Activated CD8-positive, alpha-beta memory T cell treated with anti-CD3 and anti-CD28 coated beads, Interleukin-2, amount 50 U/mL, for 24 hours (primary cell): Measurements from ENCODE around the gene F3.
"Not testable (repeated sequence)": the region's sequence is repeated elsewhere in the genome, so short reads cannot be mapped to it uniquely, and the experiment has no call there.

Experiments
- DNase-seq: peaks from one replicate; pipeline ENCODE4 v3.0.0-alpha.2; 2020; ENCODE audit errors: extremely low read depth

The F3 gene

GRCh38 chr1:94541246-94542087 is at the start of gene F3:
Gene F3, minus strand, starts transcription at chr1:94541759. Its CDS starts 123 bp downstream, at chr1:94541636.
- DNase-seq: peak; percentile 48

DNA sequence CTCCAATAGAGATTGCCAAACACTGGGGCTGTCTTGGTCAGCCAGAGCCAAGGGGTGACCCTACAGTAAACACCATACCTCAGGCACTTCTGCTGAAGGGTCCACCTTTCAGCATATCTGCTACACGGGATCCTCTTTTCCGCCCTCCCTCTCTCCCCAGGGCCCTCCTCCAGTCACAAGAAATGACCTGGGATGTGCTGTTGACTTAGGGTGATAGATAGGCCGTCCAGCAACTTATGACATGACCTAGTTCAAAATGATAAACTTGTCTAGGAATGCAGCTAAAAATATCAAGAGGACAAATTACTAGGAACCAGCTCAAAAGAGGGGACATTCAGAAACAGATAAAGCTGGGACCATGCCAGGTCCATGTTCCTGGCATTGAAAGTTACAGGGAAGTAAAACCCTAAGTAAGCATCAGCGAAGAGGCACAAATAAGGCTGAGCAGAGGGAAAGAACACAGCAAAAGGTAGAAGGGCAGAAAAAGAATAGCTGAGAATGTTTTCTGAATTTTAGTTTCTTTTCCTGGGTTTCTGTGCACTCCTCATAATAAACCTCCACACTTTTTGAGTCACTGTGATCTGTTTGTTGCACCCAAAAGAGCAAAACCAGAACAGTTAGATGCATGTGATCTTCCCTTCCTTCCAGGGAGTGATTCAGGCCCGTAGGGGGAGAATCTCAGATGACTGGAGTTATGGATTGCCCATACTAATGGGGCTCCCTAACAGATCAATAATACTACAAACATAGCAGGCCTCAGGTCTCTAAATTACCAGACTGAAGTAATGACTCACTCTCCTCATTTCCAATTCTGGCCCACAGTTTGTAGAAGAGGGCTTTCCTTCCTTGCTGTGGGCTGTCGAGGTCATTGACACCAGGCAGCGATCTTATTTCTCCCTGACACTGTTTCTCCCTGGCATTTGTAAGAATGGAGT is 48.9 kb upstream of the F3 start:
- no peak for DNase-seq

DNA sequence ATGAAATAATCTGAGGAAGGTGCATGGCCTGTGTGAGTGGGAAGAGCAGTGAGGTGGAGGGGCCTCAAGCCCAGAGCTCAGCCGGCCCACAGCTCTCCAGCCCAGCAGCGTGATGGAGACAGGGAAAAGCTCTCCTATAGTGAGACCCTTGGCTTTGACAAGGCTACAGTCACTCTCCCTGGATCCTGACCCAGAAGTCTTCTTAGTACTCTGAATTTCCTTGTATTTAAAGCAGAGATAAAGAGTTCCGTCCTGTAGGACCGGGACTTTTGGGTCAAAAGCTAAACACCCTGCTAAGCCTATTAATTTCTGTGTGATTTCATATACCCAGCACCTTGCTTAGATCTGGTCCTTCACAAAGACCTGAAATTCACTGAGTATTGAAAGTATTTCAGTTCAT is 48.2 kb upstream of the F3 start:
- no peak for DNase-seq

- no peak for DNase-seq
These were observed 41.0 kb upstream of the F3 start for GRCh38 chr1:94582565-94582964.

DNA sequence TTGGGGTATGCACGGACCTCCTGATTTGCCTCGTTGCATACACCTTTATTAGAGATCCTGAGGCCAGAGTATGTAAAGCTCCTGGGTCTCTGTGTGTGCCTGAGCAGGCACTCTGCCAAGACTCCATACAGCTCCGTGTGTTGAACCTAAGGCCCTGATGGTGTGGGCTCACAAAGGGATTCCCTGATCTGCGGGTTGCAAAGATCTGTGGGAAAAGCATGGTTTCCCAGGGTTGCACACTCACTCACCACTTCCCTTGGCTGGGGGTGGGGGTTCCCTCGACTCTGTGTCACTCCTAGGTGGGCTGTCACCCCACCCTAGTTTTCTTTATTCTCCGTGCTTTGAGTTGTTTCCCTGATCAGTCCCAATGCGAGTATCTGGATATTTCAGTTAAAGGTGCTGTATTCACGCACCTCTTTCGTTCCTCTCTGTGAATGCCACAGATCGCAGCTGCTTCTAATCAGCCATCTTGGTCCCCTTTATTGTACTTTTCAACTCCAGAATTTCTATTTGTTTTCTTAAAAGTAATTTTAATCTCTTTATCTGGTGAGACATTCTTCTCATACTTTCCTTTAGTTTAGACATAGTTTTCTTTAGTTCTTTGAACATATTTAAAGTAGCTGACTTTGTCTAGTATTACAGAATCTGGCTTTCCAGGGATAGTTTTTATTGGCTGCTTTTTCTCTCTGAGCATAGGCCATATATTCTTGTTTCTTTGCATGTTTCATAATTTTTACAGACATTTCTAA is 39.0 kb upstream of the F3 start:
- DNase-seq: no peak

GRCh38 chr1:94579876-94580294 is 38.3 kb upstream of the F3 start:
- no peak for DNase-seq

DNA sequence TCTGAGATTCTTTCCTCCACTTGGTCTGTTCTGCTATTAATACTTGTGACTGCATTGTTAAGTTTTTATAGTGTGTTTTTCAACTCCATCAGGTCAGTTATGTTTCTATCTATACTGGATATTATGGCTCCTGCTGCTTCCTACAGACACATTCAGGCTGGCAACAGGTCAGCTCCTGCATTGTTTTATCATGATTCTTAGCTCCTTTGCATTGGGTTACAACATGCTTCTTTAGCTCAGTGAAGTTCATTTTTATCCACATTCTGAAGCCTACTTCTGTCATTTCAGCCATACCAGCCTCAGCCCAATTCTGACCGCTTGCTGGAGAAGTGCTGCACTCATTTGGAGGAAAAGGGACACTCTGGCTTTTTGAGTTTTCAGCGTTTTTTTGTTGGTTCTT is 37.3 kb upstream of the F3 start:
- no peak for DNase-seq

- not testable (repeated sequence) for DNase-seq
These were observed 32.4 kb upstream of the F3 start for GRCh38 chr1:94573917-94574316.

GRCh38 chr1:94572780-94573179 is 31.2 kb upstream of the F3 start:
- DNase-seq: no peak

- not testable (repeated sequence) for DNase-seq
These were observed 29.4 kb upstream of the F3 start for GRCh38 chr1:94570965-94571364.

DNA sequence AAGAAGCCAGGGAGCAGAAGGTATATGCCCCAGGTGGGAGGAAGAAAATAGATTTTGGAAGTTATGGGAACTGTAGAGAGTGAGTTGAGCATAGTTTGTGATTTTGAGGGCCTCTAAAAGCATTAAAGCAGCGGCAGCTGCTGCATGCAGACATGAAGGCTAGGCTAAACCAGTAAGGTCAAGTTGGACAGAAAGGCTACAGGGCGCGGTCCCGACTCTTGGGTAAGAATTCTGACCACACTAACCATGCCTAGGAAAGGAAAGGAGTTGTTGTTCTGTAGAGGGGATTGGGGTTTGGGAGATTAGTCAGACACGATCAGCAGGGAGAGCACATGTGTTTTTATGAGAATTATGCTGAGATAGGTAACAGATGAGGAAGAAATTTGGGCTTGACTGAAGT is 27.2 kb upstream of the F3 start:
- DNase-seq: not testable (repeated sequence)

GRCh38 chr1:94567975-94568607 is 26.5 kb upstream of the F3 start:
- not testable (repeated sequence) for DNase-seq

- DNase-seq: not testable (repeated sequence)
These were observed 24.9 kb upstream of the F3 start for GRCh38 chr1:94566436-94566835.

GRCh38 chr1:94565901-94566300 is 24.3 kb upstream of the F3 start:
- no peak for DNase-seq

DNA sequence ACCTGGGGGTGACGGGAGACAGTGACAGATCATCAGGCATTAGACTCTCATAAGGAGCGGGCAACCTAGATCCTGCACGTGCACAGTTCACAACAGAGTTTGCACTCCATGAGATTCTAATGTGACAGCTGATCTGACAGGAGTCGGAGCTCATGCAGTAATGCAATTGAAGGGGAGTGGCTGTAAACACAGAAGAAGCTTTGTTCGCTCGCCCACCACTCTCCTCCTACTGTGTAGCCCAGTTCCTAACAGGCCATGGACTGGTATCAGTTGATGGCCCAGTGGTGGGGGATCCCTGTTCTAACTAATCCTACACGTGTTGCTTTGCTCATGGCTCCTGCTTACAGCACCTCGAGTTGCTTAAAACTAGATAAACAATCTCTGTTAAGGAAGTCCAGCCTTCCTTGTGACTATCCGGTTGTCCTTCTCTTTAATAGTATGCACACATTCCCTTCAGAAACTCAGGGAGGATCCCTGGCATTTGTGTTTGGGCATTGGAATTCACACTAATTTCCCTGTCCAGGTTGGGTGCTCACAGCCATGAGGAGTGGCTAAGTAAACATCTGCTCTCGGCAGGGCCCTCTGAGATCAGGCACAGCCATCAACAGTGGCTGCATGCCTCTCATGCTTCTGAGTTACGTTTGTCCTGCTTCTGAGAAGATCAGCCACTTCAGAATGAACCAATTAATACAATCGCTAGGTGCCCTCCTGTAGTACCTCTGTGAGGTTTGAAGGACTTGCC is 21.1 kb upstream of the F3 start:
- no peak for DNase-seq

- DNase-seq: no peak
These were observed 18.8 kb upstream of the F3 start for GRCh38 chr1:94560333-94560732.

DNA sequence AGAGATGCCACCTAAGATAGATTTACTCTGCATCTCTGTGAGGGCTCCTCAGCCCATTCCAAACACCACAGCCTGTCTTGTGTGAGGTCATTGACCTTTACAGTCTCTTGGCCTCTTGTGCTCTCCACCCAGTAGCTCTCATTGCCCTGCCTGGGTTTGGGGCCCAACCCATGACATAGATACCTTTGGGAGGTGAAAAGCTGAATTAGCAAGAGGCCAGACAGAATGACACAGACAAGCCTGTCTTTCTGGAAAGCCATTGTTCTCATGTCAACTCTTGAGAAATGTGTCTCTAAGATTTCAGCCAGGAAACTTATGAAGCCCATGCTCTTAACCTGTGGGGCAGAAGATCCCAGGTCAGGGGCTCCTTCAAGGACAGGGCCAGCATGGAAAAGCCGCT is 18.4 kb upstream of the F3 start:
- DNase-seq: no peak

DNA sequence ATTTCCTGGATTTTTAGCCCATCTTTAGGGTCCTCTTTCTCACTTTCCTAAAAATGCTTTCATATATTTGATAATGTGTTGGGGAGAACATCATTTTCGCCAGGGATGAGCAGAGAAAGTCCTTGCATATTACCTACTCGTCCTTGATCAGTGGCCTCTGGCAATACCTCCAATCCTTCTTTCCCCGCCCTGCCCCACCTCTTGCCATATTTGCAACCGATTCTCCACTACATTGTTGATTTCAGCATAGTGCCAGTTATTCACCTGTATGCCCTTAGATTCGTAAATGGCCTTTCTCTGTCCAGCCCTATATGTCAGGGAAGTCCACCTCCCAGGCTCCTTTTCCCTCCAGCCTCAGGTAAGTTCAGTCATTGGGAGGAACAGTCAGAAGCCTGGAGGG is 13.5 kb upstream of the F3 start:
- DNase-seq: no peak

- DNase-seq: no peak
These were observed 13.0 kb upstream of the F3 start for GRCh38 chr1:94554580-94554979.

- DNase-seq: no peak
These were observed 12.4 kb upstream of the F3 start for GRCh38 chr1:94553931-94554330.

GRCh38 chr1:94553323-94553730 is 11.8 kb upstream of the F3 start:
- DNase-seq: no peak
